ENCODE data around the gene DNHD1.

- TF ChIP-seq CTCF (conservative IDR thresholded peaks at IDR 0.05; ENCODE audit: low read depth in 2 of 2) = no peak
- no peak for TF ChIP-seq CREB1 (CRISPR knock-in tag; IDR thresholded peaks at IDR 0.05; ENCODE audit: low read depth)
- no peak for TF ChIP-seq POLR2AphosphoS5 (IDR thresholded peaks at IDR 0.05; ENCODE audit: low read depth)
- no peak for TF ChIP-seq EZH2 (IDR thresholded peaks at IDR 0.05; ENCODE audit: low read depth, unreplicated experiment)
- TF ChIP-seq REST (IDR thresholded peaks at IDR 0.05; ENCODE audit: unreplicated experiment) = no peak
- no peak for TF ChIP-seq NANOG (IDR thresholded peaks at IDR 0.05; ENCODE audit: borderline replicate concordance)
- TF ChIP-seq EZH2phosphoT487 (IDR thresholded peaks at IDR 0.05; ENCODE audit: unreplicated experiment) = no peak
- no peak for TF ChIP-seq ZNF331 (CRISPR knock-in tag; IDR thresholded peaks at IDR 0.05; ENCODE audit: low read depth)
- no peak for TF ChIP-seq STAT1 (IDR thresholded peaks at IDR 0.05; ENCODE audit: unreplicated experiment)
Measured at GRCh38 chr11:6599881-6600390, 102.9 kb downstream of the DNHD1 start.
